ENCODE results near the gene MPG. TPM values are rescaled to one million over a fixed set of nuclear protein-coding genes. Genes with fewer than 3 reads are reported as not detected.
A peak's percentile ranks its signal among the peaks of the same experiment; 100 is the strongest.

MPG gene
- total and polyA plus RNA-seq, 2 experiments from 2014 or later: 38.0 to 91.1 TPM

DNA sequence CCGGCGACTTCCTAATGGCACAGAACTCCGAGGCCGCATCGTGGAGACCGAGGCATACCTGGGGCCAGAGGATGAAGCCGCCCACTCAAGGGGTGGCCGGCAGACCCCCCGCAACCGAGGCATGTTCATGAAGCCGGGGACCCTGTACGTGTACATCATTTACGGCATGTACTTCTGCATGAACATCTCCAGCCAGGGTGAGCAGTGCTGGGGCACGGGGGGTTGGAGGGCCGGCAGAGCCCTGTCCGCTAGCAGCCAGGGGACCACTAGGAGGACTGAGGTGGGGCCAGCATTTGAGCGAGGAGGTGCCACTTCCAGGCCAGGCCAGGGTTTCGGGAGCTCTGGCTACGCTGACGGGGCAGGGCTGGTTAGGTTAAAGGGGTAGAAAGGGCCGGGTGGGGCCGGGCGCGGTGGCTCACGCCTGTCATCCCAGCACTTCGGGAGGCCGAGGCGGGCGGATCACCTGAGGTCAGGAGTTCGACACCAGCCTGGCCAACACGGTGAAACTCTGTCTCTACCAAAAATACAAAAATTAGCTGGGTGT is 5.1 kb downstream of the MPG start (continued):
- TF ChIP-seq, protein P1, sequence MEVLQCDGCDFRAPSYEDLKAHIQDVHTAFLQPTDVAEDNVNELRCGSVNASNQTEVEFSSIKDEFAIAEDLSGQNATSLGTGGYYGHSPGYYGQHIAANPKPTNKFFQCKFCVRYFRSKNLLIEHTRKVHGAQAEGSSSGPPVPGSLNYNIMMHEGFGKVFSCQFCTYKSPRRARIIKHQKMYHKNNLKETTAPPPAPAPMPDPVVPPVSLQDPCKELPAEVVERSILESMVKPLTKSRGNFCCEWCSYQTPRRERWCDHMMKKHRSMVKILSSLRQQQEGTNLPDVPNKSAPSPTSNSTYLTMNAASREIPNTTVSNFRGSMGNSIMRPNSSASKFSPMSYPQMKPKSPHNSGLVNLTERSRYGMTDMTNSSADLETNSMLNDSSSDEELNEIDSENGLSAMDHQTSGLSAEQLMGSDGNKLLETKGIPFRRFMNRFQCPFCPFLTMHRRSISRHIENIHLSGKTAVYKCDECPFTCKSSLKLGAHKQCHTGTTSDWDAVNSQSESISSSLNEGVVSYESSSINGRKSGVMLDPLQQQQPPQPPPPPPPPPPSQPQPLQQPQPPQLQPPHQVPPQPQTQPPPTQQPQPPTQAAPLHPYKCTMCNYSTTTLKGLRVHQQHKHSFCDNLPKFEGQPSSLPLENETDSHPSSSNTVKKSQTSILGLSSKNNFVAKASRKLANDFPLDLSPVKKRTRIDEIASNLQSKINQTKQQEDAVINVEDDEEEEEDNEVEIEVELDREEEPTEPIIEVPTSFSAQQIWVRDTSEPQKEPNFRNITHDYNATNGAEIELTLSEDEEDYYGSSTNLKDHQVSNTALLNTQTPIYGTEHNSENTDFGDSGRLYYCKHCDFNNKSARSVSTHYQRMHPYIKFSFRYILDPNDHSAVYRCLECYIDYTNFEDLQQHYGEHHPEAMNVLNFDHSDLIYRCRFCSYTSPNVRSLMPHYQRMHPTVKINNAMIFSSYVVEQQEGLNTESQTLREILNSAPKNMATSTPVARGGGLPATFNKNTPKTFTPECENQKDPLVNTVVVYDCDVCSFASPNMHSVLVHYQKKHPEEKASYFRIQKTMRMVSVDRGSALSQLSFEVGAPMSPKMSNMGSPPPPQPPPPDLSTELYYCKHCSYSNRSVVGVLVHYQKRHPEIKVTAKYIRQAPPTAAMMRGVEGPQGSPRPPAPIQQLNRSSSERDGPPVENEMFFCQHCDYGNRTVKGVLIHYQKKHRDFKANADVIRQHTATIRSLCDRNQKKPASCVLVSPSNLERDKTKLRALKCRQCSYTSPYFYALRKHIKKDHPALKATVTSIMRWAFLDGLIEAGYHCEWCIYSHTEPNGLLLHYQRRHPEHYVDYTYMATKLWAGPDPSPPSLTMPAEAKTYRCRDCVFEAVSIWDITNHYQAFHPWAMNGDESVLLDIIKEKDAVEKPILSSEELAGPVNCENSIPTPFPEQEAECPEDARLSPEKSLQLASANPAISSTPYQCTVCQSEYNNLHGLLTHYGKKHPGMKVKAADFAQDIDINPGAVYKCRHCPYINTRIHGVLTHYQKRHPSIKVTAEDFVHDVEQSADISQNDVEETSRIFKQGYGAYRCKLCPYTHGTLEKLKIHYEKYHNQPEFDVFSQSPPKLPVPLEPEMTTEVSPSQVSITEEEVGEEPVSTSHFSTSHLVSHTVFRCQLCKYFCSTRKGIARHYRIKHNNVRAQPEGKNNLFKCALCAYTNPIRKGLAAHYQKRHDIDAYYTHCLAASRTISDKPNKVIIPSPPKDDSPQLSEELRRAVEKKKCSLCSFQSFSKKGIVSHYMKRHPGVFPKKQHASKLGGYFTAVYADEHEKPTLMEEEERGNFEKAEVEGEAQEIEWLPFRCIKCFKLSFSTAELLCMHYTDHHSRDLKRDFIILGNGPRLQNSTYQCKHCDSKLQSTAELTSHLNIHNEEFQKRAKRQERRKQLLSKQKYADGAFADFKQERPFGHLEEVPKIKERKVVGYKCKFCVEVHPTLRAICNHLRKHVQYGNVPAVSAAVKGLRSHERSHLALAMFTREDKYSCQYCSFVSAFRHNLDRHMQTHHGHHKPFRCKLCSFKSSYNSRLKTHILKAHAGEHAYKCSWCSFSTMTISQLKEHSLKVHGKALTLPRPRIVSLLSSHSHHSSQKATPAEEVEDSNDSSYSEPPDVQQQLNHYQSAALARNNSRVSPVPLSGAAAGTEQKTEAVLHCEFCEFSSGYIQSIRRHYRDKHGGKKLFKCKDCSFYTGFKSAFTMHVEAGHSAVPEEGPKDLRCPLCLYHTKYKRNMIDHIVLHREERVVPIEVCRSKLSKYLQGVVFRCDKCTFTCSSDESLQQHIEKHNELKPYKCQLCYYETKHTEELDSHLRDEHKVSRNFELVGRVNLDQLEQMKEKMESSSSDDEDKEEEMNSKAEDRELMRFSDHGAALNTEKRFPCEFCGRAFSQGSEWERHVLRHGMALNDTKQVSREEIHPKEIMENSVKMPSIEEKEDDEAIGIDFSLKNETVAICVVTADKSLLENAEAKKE (CRISPR knock-in tag; IDR thresholded peaks at IDR 0.05): no peak
- no peak for TF ChIP-seq CTCF (conservative IDR thresholded peaks at IDR 0.05; ENCODE audit: low read depth in 2 of 2)
- TF ChIP-seq, protein P2, sequence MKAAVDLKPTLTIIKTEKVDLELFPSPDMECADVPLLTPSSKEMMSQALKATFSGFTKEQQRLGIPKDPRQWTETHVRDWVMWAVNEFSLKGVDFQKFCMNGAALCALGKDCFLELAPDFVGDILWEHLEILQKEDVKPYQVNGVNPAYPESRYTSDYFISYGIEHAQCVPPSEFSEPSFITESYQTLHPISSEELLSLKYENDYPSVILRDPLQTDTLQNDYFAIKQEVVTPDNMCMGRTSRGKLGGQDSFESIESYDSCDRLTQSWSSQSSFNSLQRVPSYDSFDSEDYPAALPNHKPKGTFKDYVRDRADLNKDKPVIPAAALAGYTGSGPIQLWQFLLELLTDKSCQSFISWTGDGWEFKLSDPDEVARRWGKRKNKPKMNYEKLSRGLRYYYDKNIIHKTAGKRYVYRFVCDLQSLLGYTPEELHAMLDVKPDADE (IDR thresholded peaks at IDR 0.05): no peak

DNA sequence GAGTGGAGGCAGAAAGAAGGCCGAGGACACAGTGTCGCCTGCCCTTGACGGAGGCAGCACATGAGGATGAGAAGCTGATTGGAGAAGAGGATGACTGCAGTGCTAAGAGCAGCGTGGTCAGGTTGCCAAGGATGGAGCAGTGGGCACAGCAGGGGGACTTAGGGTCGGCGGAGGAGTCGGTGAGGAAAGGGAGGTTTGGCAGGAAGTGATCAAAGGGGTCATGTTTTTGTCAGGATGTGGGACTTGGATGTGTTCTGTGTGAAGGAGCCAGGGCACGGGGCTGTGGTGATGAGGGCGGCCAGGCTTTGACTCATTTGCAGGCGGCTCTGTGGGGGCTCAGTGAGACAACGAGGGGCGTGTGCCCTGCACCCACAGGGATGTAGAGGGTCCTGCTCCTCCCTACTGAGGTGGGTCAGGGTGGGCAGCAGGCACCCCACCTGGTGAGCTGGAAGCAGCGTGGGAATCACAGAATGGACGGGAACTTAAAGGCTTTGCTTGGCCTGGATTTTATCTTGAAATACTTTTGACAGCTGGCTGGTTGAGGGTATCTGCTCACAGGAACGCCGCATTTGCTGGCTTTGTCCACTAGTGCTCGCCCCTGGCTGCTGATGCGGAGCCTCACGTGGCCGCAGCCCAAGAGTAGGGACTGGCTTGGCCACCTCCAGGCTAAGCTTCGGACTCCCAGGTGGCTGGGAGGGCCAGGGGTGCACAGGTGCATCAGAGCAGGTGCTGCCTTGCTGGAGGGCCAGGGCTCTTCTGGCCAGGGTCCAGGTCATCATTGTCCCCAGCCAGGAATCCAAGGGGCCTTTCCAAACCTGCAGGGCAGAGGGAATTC is 6.0 kb downstream of the MPG start:
- Histone ChIP-seq H3K36me3 (ENCODE audit: insufficient read depth) (no peaks in the 10 kb centered on the region), H3K4me2 (no peak overlapping the region), H4K20me1 (replicated peaks; ENCODE audit: insufficient read depth) (no peaks in the 10 kb centered on the region; the same call in 1 of the 2 replicates), H3K79me2 (replicated peaks; ENCODE audit: insufficient read depth) (no peaks in the 10 kb centered on the region), H3K4me3 (no peak overlapping the region), H3K27me3 (ENCODE audit: insufficient read depth) (no peaks in the 10 kb centered on the region), H2AFZ (no peak overlapping the region), H3F3A (replicated peaks; ENCODE audit: low read depth) (no peaks in the 10 kb centered on the region), H3K4me1 (ENCODE audit: insufficient read depth) (no peaks in the 10 kb centered on the region; the same call in 1 of the 2 replicates), H3K27ac (ENCODE audit: low read depth) (no peak overlapping the region), H3K9me2 (ENCODE audit: insufficient read depth) (no peaks in the 10 kb centered on the region)
- H3K4me1 Mint-ChIP-seq: peaks cover 12% of the 10 kb centered on the region
- no peaks in the 10 kb centered on the region for H3K9me3 Mint-ChIP-seq
- no peak for DNase-seq (ENCODE audit: low spot score)
- ATAC-seq: peak; percentile 34
- no peak overlapping the region; the same call in 1 of the 2 replicates for H3K27ac Mint-ChIP-seq
- peaks cover 11% of the 10 kb centered on the region for H3K27me3 Mint-ChIP-seq (ENCODE audit: insufficient read depth, low read depth, poor library complexity)
- H3K4me3 Mint-ChIP-seq: no peak overlapping the region; the same call in 2 of the 3 replicates
- peaks cover 21% of the 10 kb centered on the region for H3K36me3 Mint-ChIP-seq (ENCODE audit: low read depth)
- TF ChIP-seq EZH2phosphoT487 (IDR thresholded peaks at IDR 0.05; ENCODE audit: unreplicated experiment) (no peak), JUNB (IDR thresholded peaks at IDR 0.05; ENCODE audit: unreplicated experiment) (no peak)
- TF ChIP-seq, protein P2 (IDR thresholded peaks at IDR 0.05): no peak

All from GM23338 (cell line).